OCI-LY3 (cell line): Measurements from ENCODE around the gene SSTR4.

Experiments
- H2AFZ ChIP-seq: fragments of 200-600, 300-600 bp; shearing (Covaris generic); 2 replicates; pipeline ENCODE4 v1.6.0; 2014; ENCODE audit warnings: antibody characterized with exemption, low read depth, low read length
- H3K27ac ChIP-seq: fragments of 200-600, 300-600 bp; sonication (generic); 2 replicates; pipeline ENCODE4 v1.5.1; 2014; ENCODE audit warnings: mild to moderate bottlenecking, low read length, moderate library complexity, mixed read lengths
- H3K27me3 ChIP-seq: fragments of 200-600, 300-600 bp; sonication (generic); 2 replicates; pipeline ENCODE4 v1.6.1; 2014; ENCODE audit warnings: low read depth, low read length, mixed read lengths
- H3K36me3 ChIP-seq: fragments of 200-600, 300-600 bp; sonication (generic); replicated peaks from 2 replicates; pipeline ENCODE3; 2014; ENCODE audit warnings: low read depth, low read length, mixed read lengths
- H3K4me1 ChIP-seq: fragments of 300-600, 200-600 bp; sonication (generic); 2 replicates; pipeline ENCODE4 v1.6.1; 2014; ENCODE audit warnings: low read length, mixed read lengths
- H3K4me2 ChIP-seq: fragments of 200-600, 300-600 bp; sonication (generic); 2 replicates; pipeline ENCODE4 v1.6.1; 2014; ENCODE audit warnings: low read length, mixed read lengths
- H3K4me3 ChIP-seq: fragments of 300-600, 200-600 bp; sonication (generic); 2 replicates; pipeline ENCODE4 v1.5.1; 2014; ENCODE audit warnings: antibody characterized with exemption, mild to moderate bottlenecking, low read length, moderate library complexity
- H3K79me2 ChIP-seq: fragments of 300-600, 200-600 bp; shearing (Covaris generic); 2 replicates; pipeline ENCODE4 v1.6.1; 2014; ENCODE audit warnings: mild to moderate bottlenecking, low read length, mixed read lengths
- H3K9ac ChIP-seq: fragments of 300-600, 200-600 bp; shearing (Covaris generic); 2 replicates; pipeline ENCODE4 v1.6.0; 2014; ENCODE audit warnings: mild to moderate bottlenecking, low read length, moderate library complexity
- H3K9me3 ChIP-seq: fragments of 200-600, 300-600 bp; shearing (Covaris generic); 2 replicates; pipeline ENCODE4 v1.6.1; 2014; ENCODE audit warnings: low read length, mixed read lengths; ENCODE audit not compliant: insufficient read depth
- H4K20me1 ChIP-seq: fragments of 200-600, 300-600 bp; sonication (generic); 2 replicates; pipeline ENCODE4 v1.6.1; 2016; ENCODE audit warnings: low read length, mixed read lengths; ENCODE audit not compliant: insufficient read depth
- EZH2phosphoT487 ChIP-seq: fragments of 200-600 bp; shearing (Covaris generic); IDR thresholded peaks from 2 replicates; pipeline ENCODE4 v1.6.1; 2018; ENCODE audit warnings: antibody characterized with exemption, mixed run types, low read depth
- TF ChIP-seq, protein P1 (sequence below): fragments of 200-600, 300-600 bp; sonication (generic); IDR thresholded peaks from 2 replicates; pipeline ENCODE4 v1.5.1; 2014; ENCODE audit warnings: antibody characterized with exemption, low read length, low read depth

SSTR4 gene

DNA sequence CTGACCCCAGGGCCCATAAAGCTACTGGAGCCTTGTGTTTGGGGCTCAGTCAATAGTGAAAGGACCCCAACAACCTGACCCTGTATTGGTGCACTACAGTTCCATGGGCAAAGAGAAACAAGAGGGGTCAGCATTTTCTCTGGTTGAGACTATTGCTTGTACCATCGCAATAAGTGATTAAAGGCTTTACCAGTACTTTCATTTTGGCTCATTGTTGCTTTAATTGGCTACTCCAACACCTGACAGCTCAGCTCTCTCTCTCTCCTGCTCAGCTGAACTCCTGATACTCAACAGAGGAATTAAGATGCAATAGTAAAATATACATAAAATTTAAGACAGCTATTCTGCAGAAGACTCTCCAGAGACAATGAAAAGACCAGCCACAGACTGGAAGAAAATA, 33.2 kb downstream of the SSTR4 start:
- Histone ChIP-seq H4K20me1 (no peaks in the 10 kb centered on the region), H3K27me3 (no peaks in the 10 kb centered on the region), H3K79me2 (no peaks in the 10 kb centered on the region), H3K4me2 (peak overlapping the region; percentile 10; the same call in 1 of the 2 replicates), H3K36me3 (no peaks in the 10 kb centered on the region), H3K9me3 (no peaks in the 10 kb centered on the region), H3K9ac (no peak overlapping the region), H3K4me1 (peaks cover 20% of the 10 kb centered on the region), H3K27ac (no peak overlapping the region), H2AFZ (no peak overlapping the region), H3K4me3 (no peak overlapping the region)
- TF ChIP-seq, protein P1, sequence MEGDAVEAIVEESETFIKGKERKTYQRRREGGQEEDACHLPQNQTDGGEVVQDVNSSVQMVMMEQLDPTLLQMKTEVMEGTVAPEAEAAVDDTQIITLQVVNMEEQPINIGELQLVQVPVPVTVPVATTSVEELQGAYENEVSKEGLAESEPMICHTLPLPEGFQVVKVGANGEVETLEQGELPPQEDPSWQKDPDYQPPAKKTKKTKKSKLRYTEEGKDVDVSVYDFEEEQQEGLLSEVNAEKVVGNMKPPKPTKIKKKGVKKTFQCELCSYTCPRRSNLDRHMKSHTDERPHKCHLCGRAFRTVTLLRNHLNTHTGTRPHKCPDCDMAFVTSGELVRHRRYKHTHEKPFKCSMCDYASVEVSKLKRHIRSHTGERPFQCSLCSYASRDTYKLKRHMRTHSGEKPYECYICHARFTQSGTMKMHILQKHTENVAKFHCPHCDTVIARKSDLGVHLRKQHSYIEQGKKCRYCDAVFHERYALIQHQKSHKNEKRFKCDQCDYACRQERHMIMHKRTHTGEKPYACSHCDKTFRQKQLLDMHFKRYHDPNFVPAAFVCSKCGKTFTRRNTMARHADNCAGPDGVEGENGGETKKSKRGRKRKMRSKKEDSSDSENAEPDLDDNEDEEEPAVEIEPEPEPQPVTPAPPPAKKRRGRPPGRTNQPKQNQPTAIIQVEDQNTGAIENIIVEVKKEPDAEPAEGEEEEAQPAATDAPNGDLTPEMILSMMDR, result no peak
- TF ChIP-seq EZH2phosphoT487, result no peak

DNA sequence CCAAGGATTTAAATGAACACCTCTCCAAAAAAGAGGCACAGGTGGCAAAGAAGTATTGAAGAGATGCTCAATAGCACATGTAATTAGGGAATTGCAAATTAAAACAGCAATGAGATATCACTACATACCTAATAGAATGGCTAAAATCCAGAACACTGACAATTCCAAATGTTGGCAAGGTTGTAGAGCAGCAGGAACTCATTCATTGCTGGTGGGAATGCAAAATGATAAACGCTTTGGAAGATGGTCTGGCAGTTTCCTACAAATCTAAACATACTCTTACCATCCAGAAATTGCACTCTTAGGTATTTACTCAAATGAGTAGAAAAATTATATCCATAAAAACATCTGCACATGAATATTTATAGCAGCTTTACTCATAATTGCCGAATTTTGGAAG, 34.0 kb downstream of the SSTR4 start:
- Histone ChIP-seq H3K36me3 (no peaks in the 10 kb centered on the region), H3K9me3 (no peaks in the 10 kb centered on the region), H3K27me3 (no peaks in the 10 kb centered on the region), H3K4me2 (no peak overlapping the region), H3K9ac (no peak overlapping the region), H4K20me1 (no peaks in the 10 kb centered on the region), H3K27ac (no peak overlapping the region), H3K79me2 (no peaks in the 10 kb centered on the region), H2AFZ (no peak overlapping the region), H3K4me3 (no peak overlapping the region), H3K4me1 (peaks cover 20% of the 10 kb centered on the region)
- TF ChIP-seq, protein P1, result no peak
- no peak for TF ChIP-seq EZH2phosphoT487

DNA sequence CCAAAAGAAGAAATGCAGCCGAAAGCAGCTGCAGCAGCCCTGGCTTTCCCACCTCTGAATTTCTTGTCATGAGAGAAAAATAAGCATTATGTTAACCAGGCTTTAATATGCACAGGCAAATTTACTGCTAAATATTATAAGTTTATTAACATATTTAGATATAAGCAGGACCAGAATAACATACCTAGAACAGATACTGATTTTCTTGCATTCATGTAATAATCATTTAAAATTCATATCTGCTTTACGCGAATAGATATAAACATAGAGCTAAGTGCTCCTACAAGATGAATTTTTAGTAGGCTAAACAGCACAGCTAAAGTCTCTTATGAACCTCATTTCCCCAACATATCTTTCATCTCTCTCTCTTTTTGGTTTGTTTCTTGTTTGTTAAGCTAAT, 36.3 kb downstream of the SSTR4 start:
- no peaks in the 10 kb centered on the region for H3K27me3 ChIP-seq

DNA sequence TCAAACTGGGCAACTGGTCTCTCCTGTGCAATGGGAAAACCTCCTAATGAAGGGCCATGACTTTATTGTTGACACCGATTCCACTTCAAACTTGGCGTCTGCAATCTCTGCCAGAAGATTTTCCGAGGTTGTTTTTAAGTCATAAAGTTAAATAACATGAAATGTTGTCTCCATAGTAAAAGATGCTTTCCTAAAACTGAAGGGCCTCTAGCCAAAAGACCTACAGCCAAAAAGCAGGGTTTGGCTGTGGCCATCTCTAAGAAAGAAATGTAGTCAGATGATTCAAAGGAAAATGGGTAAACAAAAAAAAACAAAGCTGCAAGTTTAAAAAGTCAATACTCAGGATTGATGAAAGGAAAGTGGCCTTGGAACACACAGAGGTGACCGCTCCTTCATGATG, 36.9 kb downstream of the SSTR4 start:
- no peaks in the 10 kb centered on the region for H3K79me2 ChIP-seq
- H2AFZ ChIP-seq, result no peak overlapping the region
- no peak overlapping the region for H3K27ac ChIP-seq
- no peaks in the 10 kb centered on the region for H4K20me1 ChIP-seq
- no peak overlapping the region for H3K4me3 ChIP-seq
- TF ChIP-seq, protein P1, result no peak
- no peak for TF ChIP-seq EZH2phosphoT487
- H3K4me1 ChIP-seq, result peaks cover 9% of the 10 kb centered on the region
- H3K9ac ChIP-seq, result no peak overlapping the region
- H3K4me2 ChIP-seq, result no peak overlapping the region
- no peaks in the 10 kb centered on the region for H3K27me3 ChIP-seq
- H3K36me3 ChIP-seq, result no peaks in the 10 kb centered on the region
- H3K9me3 ChIP-seq, result no peaks in the 10 kb centered on the region

More for the DNA sequence above, 36.3 kb downstream of the SSTR4 start:
- no peak overlapping the region for H3K4me3 ChIP-seq
- no peaks in the 10 kb centered on the region for H3K36me3 ChIP-seq
- no peaks in the 10 kb centered on the region for H3K79me2 ChIP-seq
- H2AFZ ChIP-seq, result no peak overlapping the region
- H4K20me1 ChIP-seq, result no peaks in the 10 kb centered on the region
- no peak overlapping the region for H3K4me2 ChIP-seq
- TF ChIP-seq, protein P1, result no peak
- no peak for TF ChIP-seq EZH2phosphoT487
- H3K27ac ChIP-seq, result no peak overlapping the region
- no peaks in the 10 kb centered on the region for H3K9me3 ChIP-seq
- H3K9ac ChIP-seq, result no peak overlapping the region
- peaks cover 9% of the 10 kb centered on the region for H3K4me1 ChIP-seq
